Kidney (tissue), 14 donors: ENCODE data around the gene NEK6. TPM values are rescaled to one million over a fixed set of nuclear protein-coding genes. Genes with fewer than 3 reads are reported as not detected.
A peak's percentile ranks its signal among the peaks of the same experiment; 100 is the strongest.

Experiments
- DNase-seq, 5 donors: peaks; one replicate each; pipeline ENCODE4 v3.0.0-alpha.2; 2013 to 2020
- FAIRE-seq: peaks from 2 replicates; lab custom pipeline; 2012; peaks lifted over from hg19 to GRCh38; lab: Jason Lieb, UNC
- H3K27ac ChIP-seq, 2 donors: one replicate each; pipeline ENCODE4 v1.7.0; 2013; ENCODE audit warnings: low read depth in 2 of 2, low read length in 2 of 2, inconsistent platforms in 1 of 2
- H3K27me3 ChIP-seq: one replicate; pipeline ENCODE4 v1.7.1; 2013; ENCODE audit warnings: low read length, inconsistent platforms; ENCODE audit not compliant: control insufficient read depth, insufficient read depth
- H3K36me3 ChIP-seq, 3 donors: one replicate each; pipeline versions ENCODE4 v1.7.0 to v1.7.1; 2013; ENCODE audit warnings: low read length in 3 of 3, control low read depth in 1 of 3, inconsistent platforms in 1 of 3; ENCODE audit not compliant: insufficient read depth in 3 of 3, control insufficient read depth in 2 of 3
- H3K4me1 ChIP-seq, 3 donors: one replicate each; pipeline versions ENCODE4 v1.7.0 to v1.7.1; 2013; ENCODE audit warnings: low read length in 3 of 3, inconsistent platforms in 1 of 3, low read depth in 1 of 3; ENCODE audit not compliant: control insufficient read depth in 2 of 3, insufficient read depth in 2 of 3
- H3K4me3 ChIP-seq, 3 donors: one replicate each; pipeline versions ENCODE4 v1.7.0 to v1.8.1; 2013; ENCODE audit warnings: low read length in 3 of 3, control low read depth in 1 of 3, inconsistent platforms in 1 of 3
- H3K9ac ChIP-seq, 3 donors: one replicate each; pipeline versions ENCODE4 v1.7.0 to v1.7.1; 2013; ENCODE audit warnings: low read length in 3 of 3, control low read depth in 1 of 3, inconsistent platforms in 1 of 3
- H3K9me3 ChIP-seq, 3 donors: one replicate each; pipeline versions ENCODE4 v1.7.0 to v1.7.1; 2013; ENCODE audit warnings: low read length in 3 of 3, control low read depth in 1 of 3, inconsistent platforms in 1 of 3; ENCODE audit not compliant: control insufficient read depth in 2 of 3, insufficient read depth in 1 of 3
- intact Hi-C: fragments of 100-400 bp; cut with DNase I; formaldehyde crosslinking; loops from one replicate; pipeline ENCODE4 v1.11.1; 2022
- polyA plus RNA-seq: library from polyadenylated mRNA; stranded (reverse); fragments of 350-450 nt; fragmentation: Illumina TruSeq; extraction: RNeasy Lipid Tissue Mini Kit (QIAGEN cat#74804); gene quantifications from one replicate; pipeline ENCODE4 v1.2.3, GENCODE V29; 2014; ENCODE audit warnings: low read depth, low replicate concordance; ENCODE audit not compliant: insufficient read depth
- total RNA-seq: library from RNA; stranded (reverse); fragmentation: NEBNext Ultra II Directional; extraction: Animal tissue kit (Norgen Biotek cat#: 25700); gene quantifications from one replicate; pipeline ENCODE4 v1.2.1, GENCODE V29; 2021
- TF ChIP-seq, protein P1 (sequence below): IDR thresholded peaks from 3 replicates; pipeline ENCODE4 v1.5.1; 2012; ENCODE audit warnings: mild to moderate bottlenecking, moderate library complexity, borderline replicate concordance; ENCODE audit not compliant: insufficient read depth; ENCODE audit errors: extremely low read depth
- donor health status: control.
- donor health status: control.
- donor health status: control.
- donor health status: control.
- donor health status: control.
- donor health status: DM: yes; HTN: yes; CAD: no.
- donor health status: Normal renal cell carcinoma (clear cell type).

The NEK6 gene
- total and polyA plus RNA-seq, 2 donors from 2014 or later: 14.9 to 82.1 TPM

DNA sequence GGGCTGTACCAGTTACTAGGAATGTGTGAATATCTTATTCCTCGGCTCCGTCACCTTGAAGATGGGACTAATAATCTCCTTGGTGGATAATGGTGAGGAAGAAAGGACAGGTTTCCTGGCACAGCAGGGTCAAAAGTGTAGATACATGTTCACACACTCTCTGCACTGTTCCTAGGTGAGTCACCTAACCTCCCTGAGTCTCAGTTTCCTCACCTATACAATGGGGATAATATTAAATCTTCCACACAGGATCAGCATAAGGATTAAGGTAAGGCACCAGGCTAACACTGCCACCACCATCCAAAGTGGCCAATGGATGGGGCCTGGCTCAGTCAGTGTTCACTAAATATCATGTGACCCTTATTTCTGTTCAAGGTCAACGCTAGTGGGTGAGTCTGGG, 90.6 kb downstream of the NEK6 start:
- DNase-seq (no peak), FAIRE-seq (no peak)
- peaks cover 5 to 39% (median 30%) of the 10 kb centered on the region in 3 donors for H3K36me3 ChIP-seq
- H3K27ac ChIP-seq: no peak overlapping the region
- TF ChIP-seq, protein P1, sequence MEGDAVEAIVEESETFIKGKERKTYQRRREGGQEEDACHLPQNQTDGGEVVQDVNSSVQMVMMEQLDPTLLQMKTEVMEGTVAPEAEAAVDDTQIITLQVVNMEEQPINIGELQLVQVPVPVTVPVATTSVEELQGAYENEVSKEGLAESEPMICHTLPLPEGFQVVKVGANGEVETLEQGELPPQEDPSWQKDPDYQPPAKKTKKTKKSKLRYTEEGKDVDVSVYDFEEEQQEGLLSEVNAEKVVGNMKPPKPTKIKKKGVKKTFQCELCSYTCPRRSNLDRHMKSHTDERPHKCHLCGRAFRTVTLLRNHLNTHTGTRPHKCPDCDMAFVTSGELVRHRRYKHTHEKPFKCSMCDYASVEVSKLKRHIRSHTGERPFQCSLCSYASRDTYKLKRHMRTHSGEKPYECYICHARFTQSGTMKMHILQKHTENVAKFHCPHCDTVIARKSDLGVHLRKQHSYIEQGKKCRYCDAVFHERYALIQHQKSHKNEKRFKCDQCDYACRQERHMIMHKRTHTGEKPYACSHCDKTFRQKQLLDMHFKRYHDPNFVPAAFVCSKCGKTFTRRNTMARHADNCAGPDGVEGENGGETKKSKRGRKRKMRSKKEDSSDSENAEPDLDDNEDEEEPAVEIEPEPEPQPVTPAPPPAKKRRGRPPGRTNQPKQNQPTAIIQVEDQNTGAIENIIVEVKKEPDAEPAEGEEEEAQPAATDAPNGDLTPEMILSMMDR: no peak
- no peaks in the 10 kb centered on the region for H3K27me3 ChIP-seq
- intact Hi-C loops: no loop called here
- H3K4me3 ChIP-seq: no peak overlapping the region
- H3K9me3 ChIP-seq: no peaks in the 10 kb centered on the region
- H3K9ac ChIP-seq: no peak overlapping the region
- no peaks in the 10 kb centered on the region for H3K4me1 ChIP-seq

DNA sequence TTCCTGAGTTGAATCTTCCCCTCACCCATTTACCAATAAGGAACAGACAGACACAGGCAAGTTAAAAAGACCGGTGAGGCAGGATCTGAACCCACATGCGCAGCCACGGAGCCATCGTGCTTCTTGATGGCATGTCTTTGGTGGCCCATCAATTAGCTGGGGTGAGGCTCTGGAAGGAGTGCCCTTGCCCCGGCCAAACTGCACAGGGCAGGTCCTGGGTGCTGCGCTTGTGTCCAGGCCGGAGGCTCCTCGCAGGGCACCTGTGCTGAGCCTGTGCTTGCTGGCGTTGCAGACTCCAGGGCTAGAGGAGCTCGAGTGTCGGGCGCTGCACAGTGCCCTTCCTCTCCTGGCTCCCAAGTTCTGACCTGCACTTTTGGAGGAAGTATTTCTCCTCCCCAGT, 91.1 kb downstream of the NEK6 start:
- intact Hi-C loops: no loop called here
- FAIRE-seq (no peak), DNase-seq (peak in 2 of 5 donors; percentile 24 to 56)
- no peak overlapping the region for H3K27ac ChIP-seq
- no peaks in the 10 kb centered on the region for H3K9me3 ChIP-seq
- no peaks in the 10 kb centered on the region for H3K4me1 ChIP-seq
- TF ChIP-seq, protein P1: no peak
- H3K36me3 ChIP-seq: peaks cover 5 to 44% (median 30%) of the 10 kb centered on the region in 3 donors
- H3K27me3 ChIP-seq: no peaks in the 10 kb centered on the region
- H3K4me3 ChIP-seq: no peak overlapping the region
- H3K9ac ChIP-seq: no peak overlapping the region

DNA sequence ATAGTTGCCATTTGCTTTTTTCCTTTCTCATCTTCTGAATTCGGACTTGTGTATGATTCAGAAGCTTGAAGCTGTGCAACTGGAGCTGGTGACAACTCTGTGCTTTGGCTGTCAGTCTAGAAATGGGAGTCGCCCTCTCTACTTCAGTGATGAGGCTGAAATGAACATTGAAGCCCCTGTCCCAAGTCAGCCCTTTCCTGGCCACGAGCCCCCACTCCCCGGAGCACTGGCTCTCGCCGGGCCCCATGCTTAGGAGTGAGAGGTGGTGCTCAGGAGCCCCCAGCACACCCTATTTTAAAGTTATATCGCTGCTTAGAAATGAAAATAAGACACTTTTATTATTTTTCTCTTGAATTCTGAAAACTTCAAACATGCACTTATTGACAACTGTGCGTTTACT, 91.5 kb downstream of the NEK6 start:
- intact Hi-C loops: no loop called here
- H3K27ac ChIP-seq: no peak overlapping the region
- no peaks in the 10 kb centered on the region for H3K27me3 ChIP-seq
- H3K4me3 ChIP-seq: no peak overlapping the region
- peaks cover 5 to 48% (median 32%) of the 10 kb centered on the region in 3 donors for H3K36me3 ChIP-seq
- FAIRE-seq (no peak), DNase-seq (peak in 1 of 5 donors; percentile 13)
- no peaks in the 10 kb centered on the region for H3K9me3 ChIP-seq
- H3K4me1 ChIP-seq: no peaks in the 10 kb centered on the region
- H3K9ac ChIP-seq: no peak overlapping the region
- TF ChIP-seq, protein P1: no peak
